Endothelial cell of umbilical vein (primary cell): Measurements from ENCODE around the gene FNDC3A. TPM values are rescaled to one million over a fixed set of nuclear protein-coding genes. Genes with fewer than 3 reads are reported as not detected.

Source experiments
- BruUV-seq: library from RNA; stranded (reverse); fragments of 400-500 nt; replicated peaks from 2 replicates; lab custom pipeline; 2021; lab: Mats Ljungman, UMichigan
- CTCF ChIA-PET: fragments of 300-600, 350-600 bp; sonication (Branson Sonifier 250); formaldehyde crosslinking; loops from one replicate; lab custom pipeline; 2021; ENCODE audit warnings: antibody characterized with exemption, inconsistent platforms; lab: Charles Lee
- POLR2A ChIA-PET: fragments of 300-600, 350-600 bp; sonication (Branson Sonifier 250); formaldehyde crosslinking; loops from one replicate; lab custom pipeline; 2021; ENCODE audit warnings: antibody characterized with exemption, inconsistent platforms; lab: Charles Lee
- DNase-seq: peaks from one replicate; pipeline ENCODE4 v3.0.0-alpha.2; 2011; ENCODE audit warnings: low read depth, low spot score
- FAIRE-seq: peaks from 2 replicates; lab custom pipeline; 2011; peaks lifted over from hg19 to GRCh38; lab: Jason Lieb, UNC
- H2AFZ ChIP-seq: 2 replicates; pipeline ENCODE4 v1.6.0; 2012; ENCODE audit warnings: low read depth, low read length, control low read depth, inconsistent platforms
- H3K27ac ChIP-seq: 2 replicates; pipeline ENCODE4 v1.5.1; 2011; ENCODE audit warnings: low read depth, mild to moderate bottlenecking, control low read depth, low read length, moderate library complexity; ENCODE audit not compliant: insufficient read depth
- H3K27me3 ChIP-seq, 2 experiments: 2 replicates each; pipeline versions ENCODE4 v1.6.0 to v1.6.1; 2011; ENCODE audit warnings: low read length in 2 of 2, mixed read lengths in 1 of 2; ENCODE audit not compliant: control insufficient read depth in 2 of 2, insufficient read depth in 2 of 2
- H3K36me3 ChIP-seq, 2 experiments: 2 replicates in 1 of 2; 3 replicates in 1 of 2; pipeline ENCODE4 v1.5.1; 2011; ENCODE audit warnings: low read length in 2 of 2, mild to moderate bottlenecking in 1 of 2, moderate library complexity in 1 of 2; ENCODE audit not compliant: control insufficient read depth in 2 of 2, insufficient read depth in 2 of 2; ENCODE audit errors: extremely low read depth in 1 of 2
- H3K4me1 ChIP-seq: 3 replicates; pipeline ENCODE4 v1.5.1; 2011; ENCODE audit warnings: mild to moderate bottlenecking, low read length; ENCODE audit not compliant: control insufficient read depth, insufficient read depth; ENCODE audit errors: extremely low read depth
- H3K4me2 ChIP-seq: 2 replicates; pipeline ENCODE4 v1.6.1; 2011; ENCODE audit warnings: low read length, control low read depth, mixed read lengths; ENCODE audit not compliant: insufficient read depth
- H3K4me3 ChIP-seq, 3 experiments: fragments of 200-600 bp in 1 of 3; sonication (generic), shearing (Covaris generic) in 1 of 3; replicated peaks in 1 of 3; 2 replicates each; pipeline ENCODE4 v1.5.1; 2011 to 2016; ENCODE audit warnings: control low read depth in 3 of 3, low read length in 3 of 3, mild to moderate bottlenecking in 2 of 3, inconsistent platforms in 1 of 3, low read depth in 1 of 3, moderate library complexity in 1 of 3; ENCODE audit not compliant: insufficient read depth in 1 of 3
- H3K79me2 ChIP-seq: 2 replicates; pipeline ENCODE4 v1.6.0; 2012; ENCODE audit warnings: low read length, inconsistent platforms; ENCODE audit not compliant: control insufficient read depth, insufficient read depth
- H3K9ac ChIP-seq: replicated peaks from 2 replicates; pipeline ENCODE3; 2011; ENCODE audit warnings: low read length, control low read depth; ENCODE audit not compliant: insufficient read depth; ENCODE audit errors: extremely low read depth
- H3K9me1 ChIP-seq: replicated peaks from 3 replicates; pipeline ENCODE4 v1.6.0; 2011; ENCODE audit warnings: mild to moderate bottlenecking, low read length; ENCODE audit not compliant: control insufficient read depth, insufficient read depth; ENCODE audit errors: extremely low read depth
- H3K9me3 ChIP-seq: replicated peaks from 2 replicates; pipeline ENCODE4 v1.5.1; 2012; ENCODE audit warnings: low read length, inconsistent platforms; ENCODE audit not compliant: control insufficient read depth, insufficient read depth
- H4K20me1 ChIP-seq: replicated peaks from 2 replicates; pipeline ENCODE3; 2011; ENCODE audit warnings: mild to moderate bottlenecking, low read length; ENCODE audit not compliant: control insufficient read depth, insufficient read depth; ENCODE audit errors: extremely low read depth
- EZH2 ChIP-seq: IDR thresholded peaks from 2 replicates; pipeline ENCODE4 v1.6.1; 2012; ENCODE audit warnings: borderline replicate concordance, low read depth, mild to moderate bottlenecking, moderate library complexity, low read length, inconsistent platforms; ENCODE audit not compliant: severe bottlenecking
- FOS ChIP-seq: IDR thresholded peaks from 2 replicates; pipeline ENCODE4 v1.6.1; 2011; ENCODE audit warnings: mild to moderate bottlenecking, low read length, moderate library complexity, borderline replicate concordance; ENCODE audit not compliant: insufficient read depth
- GATA2 ChIP-seq: IDR thresholded peaks from 2 replicates; pipeline ENCODE4 v1.7.0; 2011; ENCODE audit warnings: low read depth, mild to moderate bottlenecking, moderate library complexity, mixed read lengths, low read length; ENCODE audit not compliant: insufficient read length, insufficient read depth
- JUN ChIP-seq: IDR thresholded peaks from 2 replicates; pipeline ENCODE4 v1.6.1; 2011; ENCODE audit warnings: borderline replicate concordance, low read depth; ENCODE audit not compliant: insufficient read length, insufficient read depth
- MYC ChIP-seq: IDR thresholded peaks from one replicate; pipeline ENCODE4 v1.6.1; 2011; ENCODE audit warnings: mild to moderate bottlenecking, low read depth, low read length
- POLR2A ChIP-seq: IDR thresholded peaks from 2 replicates; pipeline ENCODE4 v1.6.1; 2012; ENCODE audit warnings: low read depth, mild to moderate bottlenecking, control low read depth, low read length
- POLR2AphosphoS5 ChIP-seq: IDR thresholded peaks from 2 replicates; pipeline ENCODE4 v1.6.1; 2012; ENCODE audit warnings: low read depth, mild to moderate bottlenecking, control low read depth, low read length, moderate library complexity; ENCODE audit not compliant: insufficient read depth
- dilution Hi-C: fragments of 300-500 bp; cut with MboI; formaldehyde crosslinking; loops from one replicate; pipeline ENCODE4 v1.15.0; 2019; ENCODE audit warnings: low sequenced_read_pairs; ENCODE audit not compliant: extremely low pct_ligation_motif_present
- intact Hi-C: fragments of 100-400 bp; cut with micrococcal nuclease; formaldehyde crosslinking; loops from one replicate; pipeline ENCODE4 v1.10.0; 2022
- polyA plus RNA-seq, 4 experiments: library from polyadenylated mRNA; depleted of rRNA in 3 of 4; stranded (reverse) in 3 of 4; unstranded in 1 of 4; fragments of >200 nt; gene quantifications; 2 replicates each; pipeline versions ENCODE4 v1.2.1 to v1.2.3, GENCODE V29; 2011 to 2012; ENCODE audit warnings: missing spikeins in 1 of 4
- total RNA-seq: library from RNA; stranded (reverse); gene quantifications from 2 replicates; pipeline ENCODE4 v1.2.3, GENCODE V29; 2021
- TF ChIP-seq, protein P1 (sequence below), 2 donors: IDR thresholded peaks; 1 replicate in 1 of 2; 2 replicates in 1 of 2; pipeline ENCODE4 v1.5.1; 2011; ENCODE audit warnings: low read length in 2 of 2, mild to moderate bottlenecking in 2 of 2, moderate library complexity in 2 of 2, control low read depth in 1 of 2, inconsistent platforms in 1 of 2, low read depth in 1 of 2; ENCODE audit not compliant: insufficient read depth in 1 of 2; ENCODE audit errors: extremely low read depth in 1 of 2
- TF ChIP-seq, protein P2 (sequence below): IDR thresholded peaks from 2 replicates; pipeline ENCODE4 v1.6.1; 2011; ENCODE audit not compliant: insufficient read depth, insufficient read length

FNDC3A gene
- total and polyA plus RNA-seq, 2 donors (not counting 3 experiments of a cell fraction or from before 2014, with no cell fraction given), result 26.3 to 50.8 TPM

DNA sequence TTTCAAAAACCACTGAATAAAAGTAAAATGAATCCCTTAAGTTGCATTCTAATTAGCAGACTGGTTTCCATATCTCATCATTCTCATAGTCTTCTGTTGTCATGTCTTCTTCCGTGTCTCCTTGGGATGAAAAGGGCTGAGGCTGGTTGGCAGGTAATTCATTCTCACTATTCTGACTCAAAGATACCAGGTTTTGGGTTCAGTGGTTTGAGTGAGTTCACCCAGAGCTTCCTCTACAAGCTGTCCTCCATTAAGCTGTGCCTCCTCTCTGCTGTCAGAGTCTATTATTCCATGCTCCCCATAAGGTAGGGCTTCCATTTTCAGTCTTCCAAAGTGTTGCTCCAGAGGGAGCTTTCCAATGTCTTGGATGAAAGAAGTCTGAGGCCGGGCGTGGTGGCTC lies 68.3 kb downstream of the FNDC3A start:
- FAIRE-seq, result no peak
- CTCF ChIA-PET, result no interaction called here

More for the DNA sequence above, 68.3 kb downstream of the FNDC3A start:
- no peak for DNase-seq
- POLR2A ChIA-PET, result no interaction called here
- Histone ChIP-seq H3K9me3 (no peaks in the 10 kb centered on the region), H3K27ac (no peak overlapping the region), H3K79me2 (no peaks in the 10 kb centered on the region), H3K4me1 (no peaks in the 10 kb centered on the region), H3K36me3 (no peaks in the 10 kb centered on the region), H3K9ac (no peak overlapping the region), H3K4me3 (no peak overlapping the region), H4K20me1 (no peaks in the 10 kb centered on the region), H3K4me2 (no peak overlapping the region), H2AFZ (no peak overlapping the region), H3K9me1 (no peaks in the 10 kb centered on the region), H3K27me3 (no peaks in the 10 kb centered on the region)
- intact Hi-C loops, result no loop called here
- BruUV-seq, result no TSS peak
- dilution Hi-C loops, result no loop called here
- TF ChIP-seq MYC (no peak), GATA2 (no peak), FOS (no peak), JUN (no peak), POLR2AphosphoS5 (no peak), POLR2A (no peak), EZH2 (no peak)
- TF ChIP-seq, protein P1, sequence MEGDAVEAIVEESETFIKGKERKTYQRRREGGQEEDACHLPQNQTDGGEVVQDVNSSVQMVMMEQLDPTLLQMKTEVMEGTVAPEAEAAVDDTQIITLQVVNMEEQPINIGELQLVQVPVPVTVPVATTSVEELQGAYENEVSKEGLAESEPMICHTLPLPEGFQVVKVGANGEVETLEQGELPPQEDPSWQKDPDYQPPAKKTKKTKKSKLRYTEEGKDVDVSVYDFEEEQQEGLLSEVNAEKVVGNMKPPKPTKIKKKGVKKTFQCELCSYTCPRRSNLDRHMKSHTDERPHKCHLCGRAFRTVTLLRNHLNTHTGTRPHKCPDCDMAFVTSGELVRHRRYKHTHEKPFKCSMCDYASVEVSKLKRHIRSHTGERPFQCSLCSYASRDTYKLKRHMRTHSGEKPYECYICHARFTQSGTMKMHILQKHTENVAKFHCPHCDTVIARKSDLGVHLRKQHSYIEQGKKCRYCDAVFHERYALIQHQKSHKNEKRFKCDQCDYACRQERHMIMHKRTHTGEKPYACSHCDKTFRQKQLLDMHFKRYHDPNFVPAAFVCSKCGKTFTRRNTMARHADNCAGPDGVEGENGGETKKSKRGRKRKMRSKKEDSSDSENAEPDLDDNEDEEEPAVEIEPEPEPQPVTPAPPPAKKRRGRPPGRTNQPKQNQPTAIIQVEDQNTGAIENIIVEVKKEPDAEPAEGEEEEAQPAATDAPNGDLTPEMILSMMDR (IDR thresholded peaks at IDR 0.05; ENCODE audit: extremely low read depth in 1 of 2, insufficient read depth in 1 of 2, low read depth in 1 of 2, low read length in 2 of 2), result no peak
- TF ChIP-seq, protein P2, sequence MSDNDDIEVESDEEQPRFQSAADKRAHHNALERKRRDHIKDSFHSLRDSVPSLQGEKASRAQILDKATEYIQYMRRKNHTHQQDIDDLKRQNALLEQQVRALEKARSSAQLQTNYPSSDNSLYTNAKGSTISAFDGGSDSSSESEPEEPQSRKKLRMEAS, result no peak
